Activated naive CD8-positive, alpha-beta T cell treated with anti-CD3 and anti-CD28 coated beads, Interleukin-2, amount 50 U/mL, for 16 hours (primary cell): Measurements from ENCODE around the gene MAPK8.

Experiments
- DNase-seq: peaks from one replicate; pipeline ENCODE4 v3.0.0-alpha.2; 2020; ENCODE audit warnings: low read depth, low spot score

The MAPK8 gene

GRCh38 chr10:48460182-48460581, 153.7 kb downstream of the MAPK8 start:
- DNase-seq, result no peak

DNA sequence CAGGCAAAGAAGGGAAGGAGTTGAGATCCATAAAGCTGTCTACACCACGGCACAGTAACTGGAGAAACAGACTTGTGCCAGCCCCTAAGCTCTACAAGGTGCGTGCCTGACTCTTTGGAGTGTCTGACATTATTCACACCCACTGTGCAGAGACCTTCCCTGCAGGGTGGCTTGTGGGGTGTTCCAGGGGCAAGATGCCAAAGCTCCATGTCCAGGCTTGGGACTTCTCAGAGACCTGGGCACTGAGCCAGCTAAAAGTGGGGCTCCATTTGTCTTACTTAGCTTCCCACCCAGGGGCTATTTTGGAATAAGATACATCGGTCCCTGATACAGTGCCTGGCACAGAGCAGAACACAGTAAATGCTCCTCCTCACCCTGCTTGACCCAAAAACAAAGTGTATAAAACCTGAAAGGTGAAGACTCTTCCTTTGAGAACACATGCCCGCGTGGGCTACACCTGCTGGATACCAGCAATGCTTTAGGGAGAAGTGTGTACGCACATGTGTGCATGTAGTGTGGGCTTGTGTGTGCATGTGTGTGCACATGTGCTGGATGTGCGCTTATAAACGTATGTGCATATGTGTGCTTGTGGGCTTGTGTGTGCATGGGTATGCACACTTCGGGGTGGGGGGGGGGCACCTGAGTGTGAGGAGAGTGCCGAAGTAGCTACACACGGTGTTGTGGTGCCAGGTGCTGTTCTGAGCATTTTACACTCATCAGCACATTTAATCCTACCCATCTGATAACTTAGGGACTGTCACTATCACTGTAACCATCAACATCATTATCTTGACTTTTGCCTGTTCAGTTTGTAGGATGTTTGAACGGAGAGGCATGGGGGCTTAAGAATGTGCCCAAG, 155.4 kb downstream of the MAPK8 start:
- DNase-seq, result no peak

GRCh38 chr10:48462482-48463020, 156.1 kb downstream of the MAPK8 start:
- DNase-seq, result no peak

DNA sequence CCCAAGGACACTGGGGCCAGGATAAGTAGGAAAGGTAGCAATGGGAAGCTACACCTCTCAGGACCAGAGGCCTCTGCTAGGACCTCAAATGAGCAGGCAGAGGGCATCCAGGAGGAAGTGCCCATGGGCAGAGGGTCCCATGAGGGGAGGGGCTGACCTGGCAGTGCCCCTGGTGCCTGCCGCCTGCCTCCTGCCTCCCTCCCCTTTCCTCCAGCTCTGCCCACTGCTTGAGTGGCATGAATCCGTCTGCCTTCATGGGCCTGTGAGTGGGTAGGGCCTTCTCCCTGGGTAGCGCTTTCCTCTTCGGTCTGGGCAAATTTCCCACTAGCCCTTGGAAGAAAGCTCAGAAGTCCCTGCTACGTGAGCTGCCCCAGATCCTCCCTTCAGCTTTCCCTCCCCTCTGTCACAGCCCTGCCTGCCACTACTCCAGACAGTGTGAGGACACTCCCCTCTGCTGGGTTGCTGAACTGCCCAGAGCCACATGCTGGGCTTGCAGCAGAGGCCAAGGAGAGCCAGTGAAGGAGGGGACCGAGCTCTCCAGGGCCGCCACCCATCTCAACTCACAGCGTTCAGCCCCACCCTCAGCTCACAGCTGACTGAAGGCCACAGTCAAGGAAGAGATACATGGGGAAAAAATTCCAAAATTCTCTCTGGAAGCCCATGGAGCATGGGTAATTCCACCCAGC, 157.0 kb downstream of the MAPK8 start:
- DNase-seq, result no peak

DNA sequence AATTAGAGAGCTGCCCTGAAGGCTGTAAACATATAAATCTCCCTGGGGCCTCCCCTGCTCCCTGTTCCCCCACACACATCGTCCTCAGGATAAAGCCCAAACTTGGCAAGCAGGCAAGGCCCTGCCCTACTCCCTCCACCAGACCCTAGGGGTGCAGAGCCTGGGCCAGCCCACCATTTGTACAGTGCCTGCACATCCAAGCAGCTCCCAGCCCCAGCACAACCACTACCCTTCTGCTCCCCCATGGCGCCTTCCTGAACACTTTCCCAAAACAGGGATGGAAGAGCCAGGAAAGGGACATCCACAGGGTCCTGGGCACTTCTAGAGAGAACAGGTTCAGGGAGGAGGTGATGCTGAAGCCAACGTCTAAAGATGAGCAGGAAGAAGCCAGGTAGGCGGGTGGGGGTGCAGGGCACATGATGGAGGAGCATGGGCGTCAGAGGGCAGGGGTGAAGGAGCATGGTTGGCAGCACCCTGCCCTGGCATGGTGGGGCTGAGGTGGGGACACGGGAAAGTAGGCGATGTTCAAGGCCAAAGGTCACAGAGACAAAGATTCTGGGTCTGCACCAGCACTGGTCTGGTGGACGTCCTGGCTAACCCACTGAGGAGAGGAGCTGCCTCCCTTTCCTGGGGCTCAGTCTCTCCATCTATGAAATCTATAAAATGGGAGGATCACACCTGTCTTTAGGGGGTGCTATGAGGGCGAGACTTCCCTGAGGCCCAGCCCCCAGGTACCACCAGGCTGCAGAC, 157.8 kb downstream of the MAPK8 start:
- DNase-seq, result no peak

DNA sequence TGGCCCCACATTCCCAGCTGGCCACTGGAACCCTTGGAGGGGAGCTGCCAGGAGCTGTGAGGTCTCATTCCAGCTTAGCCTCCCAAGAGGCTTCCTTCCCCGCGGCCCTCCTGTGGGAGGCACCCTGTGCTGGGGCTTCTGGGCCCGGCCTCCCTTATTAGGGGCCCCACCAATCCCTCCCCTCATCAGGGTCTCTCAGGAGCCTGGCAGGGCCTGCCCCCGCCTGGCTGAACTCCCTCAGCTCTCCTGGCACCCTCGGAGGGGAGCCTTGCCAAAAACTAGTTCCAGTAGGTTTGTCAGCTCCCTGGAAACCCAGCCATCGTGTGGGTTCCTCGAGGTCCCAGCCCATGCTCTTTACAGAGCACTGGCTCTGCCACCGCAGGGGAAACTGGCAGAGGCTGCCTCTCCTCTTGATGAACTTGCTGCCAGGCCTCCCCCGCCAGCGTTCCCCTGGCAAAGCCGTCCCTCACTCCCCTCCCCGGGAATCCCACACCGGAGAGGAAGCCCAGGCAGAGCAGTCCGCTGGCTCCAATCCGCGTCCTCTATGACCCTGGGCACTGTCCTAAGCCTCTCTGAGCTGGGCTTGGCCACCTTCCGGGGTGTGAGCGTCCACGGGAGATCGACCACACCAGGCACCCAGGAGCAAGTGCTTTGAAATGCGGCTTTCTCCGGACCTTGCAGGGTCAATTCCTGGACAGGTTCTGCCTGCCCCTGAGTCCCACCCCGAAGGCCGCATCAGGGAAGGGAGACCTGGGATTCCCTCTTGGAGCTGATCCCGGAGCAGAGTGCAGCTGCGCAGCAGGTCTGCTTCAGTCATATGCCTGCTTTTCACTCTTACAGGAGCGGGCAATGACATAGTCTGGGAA, 158.6 kb downstream of the MAPK8 start:
- DNase-seq, result no peak

- DNase-seq, result no peak
These were observed 159.5 kb downstream of the MAPK8 start for GRCh38 chr10:48465860-48466521.

GRCh38 chr10:48466611-48467240, 160.2 kb downstream of the MAPK8 start:
- no peak for DNase-seq

- DNase-seq, result no peak
These were observed 161.2 kb downstream of the MAPK8 start for GRCh38 chr10:48467669-48468068.

- no peak for DNase-seq
These were observed 161.8 kb downstream of the MAPK8 start for GRCh38 chr10:48468130-48468790.

GRCh38 chr10:48468866-48469511, 162.5 kb downstream of the MAPK8 start:
- DNase-seq, result no peak

DNA sequence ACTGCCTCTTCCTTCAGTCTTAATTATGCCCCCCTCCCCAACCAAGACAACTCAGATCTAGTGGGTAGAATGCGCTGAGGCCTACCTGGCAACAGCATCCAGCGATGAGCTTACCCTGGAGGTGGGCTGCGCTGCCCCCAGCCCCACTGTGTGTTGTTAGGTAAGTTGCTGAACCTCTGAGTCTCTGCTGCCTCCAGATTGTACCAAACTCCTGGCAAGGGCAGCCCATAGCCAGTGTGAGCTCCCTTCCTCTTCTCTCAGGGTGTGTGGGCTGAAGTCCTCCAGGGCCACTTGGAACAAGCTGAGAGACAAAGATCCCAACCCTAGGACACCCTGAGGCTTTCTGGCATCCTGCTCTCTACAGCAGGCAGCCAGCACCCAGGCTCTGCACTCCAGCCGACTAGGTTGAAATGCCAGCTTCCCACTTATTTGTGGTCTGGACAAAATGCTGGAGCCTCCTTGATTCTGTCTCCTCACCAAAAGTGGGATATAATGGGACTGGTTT, 163.1 kb downstream of the MAPK8 start:
- no peak for DNase-seq

GRCh38 chr10:48470115-48470892, 163.8 kb downstream of the MAPK8 start:
- no peak for DNase-seq

DNA sequence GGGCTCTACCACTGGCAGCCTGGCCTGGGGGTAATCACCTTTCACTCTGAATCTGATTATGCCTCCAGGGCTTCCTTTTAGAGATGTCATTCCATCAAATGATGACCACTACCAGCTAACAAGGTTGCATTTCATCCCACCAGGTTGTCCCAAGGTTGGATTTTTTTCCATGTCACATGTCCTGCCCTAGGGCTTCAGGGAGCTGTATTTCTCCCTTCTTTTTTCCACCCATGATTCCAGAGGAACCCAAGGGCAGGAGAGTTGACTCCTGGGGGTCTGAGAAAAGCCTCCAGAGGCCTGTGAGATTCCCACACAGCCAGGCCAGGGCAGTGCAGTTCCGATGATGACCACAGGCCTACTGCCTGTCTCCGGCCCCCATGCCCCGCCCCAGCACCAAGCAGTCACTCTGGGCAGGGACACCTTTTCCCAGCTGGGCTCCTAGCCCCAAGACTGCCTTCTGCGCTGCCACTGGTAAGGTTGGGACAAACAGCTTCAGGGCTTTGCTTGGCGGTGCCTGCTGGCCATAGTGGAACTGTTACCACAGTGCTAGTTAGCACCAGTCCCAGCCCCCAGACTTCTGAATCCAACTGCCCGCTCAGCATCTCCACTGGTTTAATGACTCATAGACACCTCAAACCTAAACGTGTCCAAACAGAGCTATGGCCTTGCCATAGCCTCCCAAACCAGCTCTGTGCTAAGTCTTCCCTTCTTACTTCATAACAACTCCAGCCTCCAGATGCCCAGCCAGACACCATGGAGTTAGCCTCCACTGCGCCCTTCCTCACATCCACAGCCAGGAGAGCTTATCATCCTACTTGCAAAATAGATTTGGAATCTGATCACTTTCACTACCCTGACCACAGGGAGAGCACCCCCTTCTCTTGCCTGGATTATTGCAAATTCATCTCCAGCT, 164.7 kb downstream of the MAPK8 start:
- no peak for DNase-seq

DNA sequence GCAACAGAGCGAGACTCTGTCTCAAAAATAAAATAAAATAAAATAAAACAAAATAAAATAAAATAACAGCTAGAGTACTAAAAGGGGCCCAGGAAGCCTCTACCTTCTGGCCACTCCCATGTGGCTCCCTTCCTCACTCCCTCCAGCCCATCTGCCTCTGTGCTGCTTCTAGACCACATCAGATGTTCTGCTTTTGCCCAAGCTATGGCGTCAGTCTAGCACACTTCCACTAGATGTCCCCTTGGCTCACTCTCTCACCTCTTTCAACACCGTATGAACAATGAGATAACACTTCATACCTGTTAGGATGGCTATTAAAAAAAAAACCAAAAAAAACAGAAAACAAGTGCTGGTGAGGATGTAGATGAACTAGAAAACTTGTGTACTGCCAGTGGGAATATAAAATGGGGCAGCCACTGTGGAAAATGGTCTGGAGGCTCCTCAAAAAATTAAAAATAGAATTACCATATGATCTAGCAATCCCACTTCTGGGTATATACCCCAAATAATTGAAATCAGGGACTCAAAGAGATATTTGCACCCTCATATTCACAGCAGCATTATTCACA, 166.1 kb downstream of the MAPK8 start:
- DNase-seq, result no peak

DNA sequence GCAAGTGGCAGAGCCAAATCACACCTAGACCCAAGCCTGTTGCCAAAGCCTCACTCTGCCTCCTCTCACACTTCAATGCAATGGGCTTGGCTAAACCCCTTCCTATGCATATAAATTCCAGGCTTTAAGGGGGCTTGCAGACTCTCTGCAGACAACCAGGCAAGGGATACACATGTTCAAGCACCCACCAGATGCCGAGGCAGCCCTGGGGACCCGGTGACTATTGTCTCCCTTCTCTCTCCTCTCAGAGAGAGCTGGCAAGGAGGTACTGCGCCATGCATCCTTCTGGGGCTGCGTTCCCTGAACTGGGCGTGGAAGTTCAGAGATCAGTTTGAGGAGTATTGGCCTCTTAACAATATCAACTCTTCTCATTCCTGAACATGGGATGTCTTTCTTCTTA, 167.2 kb downstream of the MAPK8 start:
- no peak for DNase-seq
